Measurements from ENCODE around the gene NSUN6.

DNA sequence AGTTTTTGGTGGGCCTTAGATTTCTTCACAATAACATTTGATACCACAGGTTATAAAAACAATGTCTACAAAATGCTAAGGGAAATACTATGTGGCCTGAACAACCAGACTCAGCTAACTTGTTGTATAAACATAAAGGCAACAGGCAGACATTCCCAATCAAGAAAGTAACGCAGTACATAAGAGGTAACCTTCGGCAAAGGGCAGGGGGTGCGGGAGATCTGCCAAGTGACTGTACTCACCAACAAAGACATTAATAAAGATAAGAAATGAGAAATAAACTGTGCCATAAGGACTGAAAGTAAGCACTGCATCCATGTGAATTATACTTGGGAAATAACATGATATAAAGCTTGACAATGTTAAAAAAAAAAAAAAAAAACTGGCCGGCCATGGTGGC, 15.4 kb downstream of the NSUN6 start:
- TF ChIP-seq, protein P1, sequence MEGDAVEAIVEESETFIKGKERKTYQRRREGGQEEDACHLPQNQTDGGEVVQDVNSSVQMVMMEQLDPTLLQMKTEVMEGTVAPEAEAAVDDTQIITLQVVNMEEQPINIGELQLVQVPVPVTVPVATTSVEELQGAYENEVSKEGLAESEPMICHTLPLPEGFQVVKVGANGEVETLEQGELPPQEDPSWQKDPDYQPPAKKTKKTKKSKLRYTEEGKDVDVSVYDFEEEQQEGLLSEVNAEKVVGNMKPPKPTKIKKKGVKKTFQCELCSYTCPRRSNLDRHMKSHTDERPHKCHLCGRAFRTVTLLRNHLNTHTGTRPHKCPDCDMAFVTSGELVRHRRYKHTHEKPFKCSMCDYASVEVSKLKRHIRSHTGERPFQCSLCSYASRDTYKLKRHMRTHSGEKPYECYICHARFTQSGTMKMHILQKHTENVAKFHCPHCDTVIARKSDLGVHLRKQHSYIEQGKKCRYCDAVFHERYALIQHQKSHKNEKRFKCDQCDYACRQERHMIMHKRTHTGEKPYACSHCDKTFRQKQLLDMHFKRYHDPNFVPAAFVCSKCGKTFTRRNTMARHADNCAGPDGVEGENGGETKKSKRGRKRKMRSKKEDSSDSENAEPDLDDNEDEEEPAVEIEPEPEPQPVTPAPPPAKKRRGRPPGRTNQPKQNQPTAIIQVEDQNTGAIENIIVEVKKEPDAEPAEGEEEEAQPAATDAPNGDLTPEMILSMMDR (IDR thresholded peaks at IDR 0.05; ENCODE audit: borderline replicate concordance, extremely low read depth, low read length, poor library complexity, severe bottlenecking) = no peak
- TF ChIP-seq EZH2 (IDR thresholded peaks at IDR 0.05; ENCODE audit: borderline replicate concordance, low read depth, low read length, severe bottlenecking) = no peak

Measured in DND-41 (cell line).